Measurements from ENCODE around the gene C14orf180. TPM values are rescaled to one million over a fixed set of nuclear protein-coding genes. Genes with fewer than 3 reads are reported as not detected.

C14orf180 gene
- total and polyA plus RNA-seq, 3 donors from 2014 or later, result 0.16 to 0.86 TPM; not detected in 1

GRCh38 chr14:104559028-104559803, 20.3 kb upstream of the C14orf180 start:
- WGBS, 2 donors, result 95 to 96% methylated on average over 14 to 15 of the region's 15 CpGs
- no peak overlapping the region for H3K27ac ChIP-seq
- DNase-seq, result no peak
- no peaks in the 10 kb centered on the region for H3K9me3 ChIP-seq
- H3K27me3 ChIP-seq, result no peaks in the 10 kb centered on the region
- no peak for TF ChIP-seq CTCF (IDR thresholded peaks at IDR 0.05)
- no peak for TF ChIP-seq POLR2A (IDR thresholded peaks at IDR 0.05)
- intact Hi-C loops (cut with DNase I; ENCODE audit: low total_unique reads), result no loop called here
- H3K4me1 ChIP-seq, result peaks cover 2% of the 10 kb centered on the region
- H3K36me3 ChIP-seq (ENCODE audit: low read depth, missing control alignments), result no peaks in the 10 kb centered on the region
- no peak overlapping the region for H3K4me3 ChIP-seq

GRCh38 chr14:104559804-104560585, 19.6 kb upstream of the C14orf180 start:
- intact Hi-C loops (cut with DNase I; ENCODE audit: low total_unique reads), result loop anchor here (5.0 kb wide), 1 partner anchor 423 kb away; the partner anchor contains the start of gene KIF26A

GRCh38 chr14:104560586-104560945, 19.0 kb upstream of the C14orf180 start:
- no peaks in the 10 kb centered on the region for H3K36me3 ChIP-seq (ENCODE audit: low read depth, missing control alignments)
- no peaks in the 10 kb centered on the region for H3K27me3 ChIP-seq
- H3K27ac ChIP-seq, result no peak overlapping the region
- DNase-seq, result no peak
- intact Hi-C loops (cut with DNase I; ENCODE audit: low total_unique reads), result loop anchor here (5.0 kb wide), 1 partner anchor 423 kb away; the partner anchor contains the start of gene KIF26A
- H3K4me3 ChIP-seq, result no peak overlapping the region
- no peaks in the 10 kb centered on the region for H3K9me3 ChIP-seq
- TF ChIP-seq POLR2A (IDR thresholded peaks at IDR 0.05) (no peak), CTCF (IDR thresholded peaks at IDR 0.05) (no peak)
- peaks cover 3% of the 10 kb centered on the region for H3K4me1 ChIP-seq
- 86 to 92% methylated on average over 2 to 3 of the region's 3 CpGs for WGBS, 2 donors

More at GRCh38 chr14:104559804-104560585, 19.6 kb upstream of the C14orf180 start:
- 93 to 94% methylated on average over 17 to 21 of the region's 21 CpGs for WGBS, 2 donors
- TF ChIP-seq CTCF (IDR thresholded peaks at IDR 0.05) (no peak), POLR2A (IDR thresholded peaks at IDR 0.05) (no peak)
- Histone ChIP-seq H3K4me3 (no peak overlapping the region), H3K27ac (no peak overlapping the region), H3K9me3 (no peaks in the 10 kb centered on the region), H3K27me3 (no peaks in the 10 kb centered on the region), H3K4me1 (peaks cover 3% of the 10 kb centered on the region), H3K36me3 (ENCODE audit: low read depth, missing control alignments) (no peaks in the 10 kb centered on the region)
- no peak for DNase-seq

GRCh38 chr14:104561124-104561557, 18.4 kb upstream of the C14orf180 start:
- DNase-seq, result no peak
- Histone ChIP-seq H3K4me1 (peaks cover 3% of the 10 kb centered on the region), H3K27ac (no peak overlapping the region), H3K27me3 (no peaks in the 10 kb centered on the region), H3K36me3 (ENCODE audit: low read depth, missing control alignments) (no peaks in the 10 kb centered on the region), H3K9me3 (no peaks in the 10 kb centered on the region), H3K4me3 (no peak overlapping the region)
- TF ChIP-seq CTCF (IDR thresholded peaks at IDR 0.05) (no peak), POLR2A (IDR thresholded peaks at IDR 0.05) (no peak)
- WGBS, 2 donors, result 87% methylated on average over 9 to 17 of the region's 17 CpGs
- intact Hi-C loops (cut with DNase I; ENCODE audit: low total_unique reads), result loop anchor here (5.0 kb wide), 1 partner anchor 424 kb away; the partner anchor contains the start of gene KIF26A
